Effector CD4-positive, alpha-beta T cell (primary cell): ENCODE results near the gene ACOT6. TPM values are rescaled to one million over a fixed set of nuclear protein-coding genes. Genes with fewer than 3 reads are reported as not detected.
"Not testable (repeated sequence)": the region's sequence is repeated elsewhere in the genome, so short reads cannot be mapped to it uniquely, and the experiment has no call there.

Experiments
- DNase-seq: peaks from one replicate; pipeline ENCODE4 v3.0.0-alpha.2; 2020
- total RNA-seq: gene quantifications from one replicate; lab custom pipeline; 2026; lab: John Stamatoyannopoulos, UW

Gene ACOT6
- total RNA-seq = not detected

- peak; percentile 33 for DNase-seq
These were observed at the start of gene ACOT6 for GRCh38 chr14:73612339-73613045. ACOT6 (plus strand) TSS chr14:73612517; CDS start chr14:73612572, 55 bp downstream.

- not testable (repeated sequence) for DNase-seq
These were observed 49.6 kb upstream of the ACOT6 start for GRCh38 chr14:73562696-73563095.

- not testable (repeated sequence) for DNase-seq
These were observed 45.9 kb upstream of the ACOT6 start for GRCh38 chr14:73566431-73566830.

- DNase-seq = not testable (repeated sequence)
These were observed 45.4 kb upstream of the ACOT6 start for GRCh38 chr14:73566935-73567334.

GRCh38 chr14:73567358-73567757 is 45.0 kb upstream of the ACOT6 start:
- no peak for DNase-seq

- no peak for DNase-seq
These were observed 44.1 kb upstream of the ACOT6 start for GRCh38 chr14:73567951-73568885.

- not testable (repeated sequence) for DNase-seq
These were observed 43.5 kb upstream of the ACOT6 start for GRCh38 chr14:73568886-73569184.

- DNase-seq = peak; percentile 38
These were observed 42.9 kb upstream of the ACOT6 start, which contains the start of gene ACOT2 for GRCh38 chr14:73569185-73569958. ACOT2 (plus strand) TSS chr14:73569213; CDS start chr14:73569241, 28 bp downstream.

GRCh38 chr14:73570913-73571312 is 41.4 kb upstream of the ACOT6 start:
- not testable (repeated sequence) for DNase-seq

GRCh38 chr14:73573034-73573433 is 39.3 kb upstream of the ACOT6 start:
- DNase-seq = not testable (repeated sequence)

GRCh38 chr14:73573740-73574139 is 38.6 kb upstream of the ACOT6 start:
- not testable (repeated sequence) for DNase-seq

- DNase-seq = not testable (repeated sequence)
These were observed 38.1 kb upstream of the ACOT6 start for GRCh38 chr14:73574251-73574650.

- no peak for DNase-seq
These were observed 35.9 kb upstream of the ACOT6 start for GRCh38 chr14:73576391-73576790.

GRCh38 chr14:73577214-73577613 is 35.1 kb upstream of the ACOT6 start:
- DNase-seq = not testable (repeated sequence)

- DNase-seq = not testable (repeated sequence)
These were observed 30.0 kb upstream of the ACOT6 start for GRCh38 chr14:73582102-73582979.

GRCh38 chr14:73588695-73589094 is 23.6 kb upstream of the ACOT6 start:
- DNase-seq = no peak

- DNase-seq = no peak
These were observed 23.2 kb upstream of the ACOT6 start for GRCh38 chr14:73589116-73589515.

GRCh38 chr14:73590673-73591004 is 21.7 kb upstream of the ACOT6 start:
- DNase-seq = not testable (repeated sequence)

- peak; percentile 26 for DNase-seq
These were observed 20.4 kb upstream of the ACOT6 start, which contains the start of gene ACOT4 for GRCh38 chr14:73591690-73592449. ACOT4 (plus strand) TSS chr14:73591873; CDS start chr14:73591960, 87 bp downstream.

GRCh38 chr14:73594491-73594890 is 17.8 kb upstream of the ACOT6 start:
- DNase-seq = no peak

GRCh38 chr14:73599499-73599898 is 12.8 kb upstream of the ACOT6 start:
- no peak for DNase-seq
